Tibial nerve (tissue), 3 donors: ENCODE measurements around the gene EPX.

Experiments used
- POLR2A ChIP-seq, 2 donors: fragments of 450-650 bp; IDR thresholded peaks; one replicate each; pipeline ENCODE4 v1.6.1; 2017; ENCODE audit warnings: antibody characterized with exemption in 2 of 2, mild to moderate bottlenecking in 2 of 2, moderate library complexity in 2 of 2
- TF ChIP-seq, protein P1 (sequence below), 5 experiments: fragments of 200-600 bp in 3 of 5; fragments of 450-650 bp in 2 of 5; sonication (generic) in 3 of 5; IDR thresholded peaks; one replicate each; pipeline ENCODE4 v1.5.1; 2016 to 2019; ENCODE audit warnings: antibody characterized with exemption in 5 of 5, mild to moderate bottlenecking in 3 of 5, moderate library complexity in 2 of 5

DNA sequence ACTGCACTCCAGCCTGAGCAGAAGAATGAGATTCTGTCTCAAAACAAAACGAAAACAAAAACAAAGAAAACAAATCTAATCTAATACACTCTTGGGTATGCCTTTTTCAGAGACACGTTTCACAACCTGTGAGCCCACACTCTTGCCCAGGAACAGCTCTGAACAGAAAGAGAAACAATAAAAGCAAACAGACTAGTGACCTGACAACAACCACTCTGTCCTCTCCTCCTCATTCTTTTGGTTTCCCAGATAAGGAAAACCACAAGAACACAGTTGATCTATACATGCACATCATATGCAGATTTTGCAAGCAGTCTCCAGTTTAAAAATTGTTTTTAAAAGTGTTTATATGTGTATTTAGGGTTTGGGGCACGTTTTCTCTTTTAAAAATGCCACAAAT, 25.2 kb downstream of the EPX start:
- TF ChIP-seq, protein P1, sequence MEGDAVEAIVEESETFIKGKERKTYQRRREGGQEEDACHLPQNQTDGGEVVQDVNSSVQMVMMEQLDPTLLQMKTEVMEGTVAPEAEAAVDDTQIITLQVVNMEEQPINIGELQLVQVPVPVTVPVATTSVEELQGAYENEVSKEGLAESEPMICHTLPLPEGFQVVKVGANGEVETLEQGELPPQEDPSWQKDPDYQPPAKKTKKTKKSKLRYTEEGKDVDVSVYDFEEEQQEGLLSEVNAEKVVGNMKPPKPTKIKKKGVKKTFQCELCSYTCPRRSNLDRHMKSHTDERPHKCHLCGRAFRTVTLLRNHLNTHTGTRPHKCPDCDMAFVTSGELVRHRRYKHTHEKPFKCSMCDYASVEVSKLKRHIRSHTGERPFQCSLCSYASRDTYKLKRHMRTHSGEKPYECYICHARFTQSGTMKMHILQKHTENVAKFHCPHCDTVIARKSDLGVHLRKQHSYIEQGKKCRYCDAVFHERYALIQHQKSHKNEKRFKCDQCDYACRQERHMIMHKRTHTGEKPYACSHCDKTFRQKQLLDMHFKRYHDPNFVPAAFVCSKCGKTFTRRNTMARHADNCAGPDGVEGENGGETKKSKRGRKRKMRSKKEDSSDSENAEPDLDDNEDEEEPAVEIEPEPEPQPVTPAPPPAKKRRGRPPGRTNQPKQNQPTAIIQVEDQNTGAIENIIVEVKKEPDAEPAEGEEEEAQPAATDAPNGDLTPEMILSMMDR (IDR thresholded peaks at IDR 0.05): no peak
- no peak for TF ChIP-seq POLR2A (IDR thresholded peaks at IDR 0.05)
